Upper lobe of right lung (tissue), 1 donor: ENCODE measurements around the gene RIPOR1. TPM values are rescaled to one million over a fixed set of nuclear protein-coding genes. Genes with fewer than 3 reads are reported as not detected.
"Not testable (repeated sequence)": the region's sequence is repeated elsewhere in the genome, so short reads cannot be mapped to it uniquely, and the experiment has no call there.

Experiments used
- ATAC-seq: fragments of 200-7000 bp; cut with Tn5 transposase; one replicate; pipeline ENCODE4 v1.9.1; 2020; ENCODE audit warnings: mild to moderate bottlenecking, moderate library complexity
- DNase-seq: peaks from one replicate; pipeline ENCODE4 v3.0.0-alpha.2; 2020
- H3K27ac ChIP-seq: fragments of 200-600 bp; one replicate; pipeline ENCODE4 v1.8.0; 2022
- H3K27me3 ChIP-seq: fragments of 200-600 bp; one replicate; pipeline ENCODE4 v1.8.0; 2022; ENCODE audit warnings: mild to moderate bottlenecking
- H3K36me3 ChIP-seq: fragments of 200-600 bp; one replicate; pipeline ENCODE4 v1.8.0; 2022
- H3K4me1 ChIP-seq: fragments of 200-600 bp; one replicate; pipeline ENCODE4 v1.8.0; 2022
- H3K4me3 ChIP-seq: fragments of 200-600 bp; one replicate; pipeline ENCODE4 v1.8.0; 2022; ENCODE audit warnings: mild to moderate bottlenecking
- H3K9me3 ChIP-seq: fragments of 200-600 bp; one replicate; pipeline ENCODE4 v1.8.0; 2022
- CTCF ChIP-seq: fragments of 200-600 bp; IDR thresholded peaks from one replicate; pipeline ENCODE4 v1.8.0; 2022; ENCODE audit warnings: antibody characterized with exemption
- intact Hi-C: fragments of 100-400 bp; cut with DNase I; formaldehyde crosslinking; loops from one replicate; pipeline ENCODE4 v1.11.0; 2022
- total RNA-seq: library from RNA; stranded (reverse); fragmentation: NEBNext Ultra II Directional; extraction: Animal tissue kit (Norgen Biotek cat#: 25700); gene quantifications from one replicate; pipeline ENCODE4 v1.2.1, GENCODE V29; 2021
- donor health status: DM: no; HTN: yes; CAD: no; lungs with severe emphysema.

The RIPOR1 gene
- total RNA-seq, 1 donor from 2014 or later: 133 TPM

GRCh38 chr16:67504031-67505021, 24.3 kb upstream of the RIPOR1 start:
- peaks cover 6% of the 10 kb centered on the region for H3K4me1 ChIP-seq
- no peaks in the 10 kb centered on the region for H3K36me3 ChIP-seq
- no peaks in the 10 kb centered on the region for H3K9me3 ChIP-seq
- intact Hi-C loops: no loop called here
- no peak overlapping the region for H3K4me3 ChIP-seq
- no peaks in the 10 kb centered on the region for H3K27me3 ChIP-seq
- peak overlapping the region; percentile 72 for H3K27ac ChIP-seq
- TF ChIP-seq CTCF: no peak
- DNase-seq (peak; percentile 75), ATAC-seq (peak; percentile 96)

- H3K4me3 ChIP-seq: no peak overlapping the region
- H3K4me1 ChIP-seq: peaks cover 6% of the 10 kb centered on the region
- H3K27me3 ChIP-seq: no peaks in the 10 kb centered on the region
- H3K27ac ChIP-seq: no peak overlapping the region
- TF ChIP-seq CTCF: no peak
- no peaks in the 10 kb centered on the region for H3K9me3 ChIP-seq
- intact Hi-C loops: no loop called here
- DNase-seq: no peak
- H3K36me3 ChIP-seq: no peaks in the 10 kb centered on the region
- ATAC-seq: no peak
Measured at GRCh38 chr16:67506468-67506867, 22.2 kb upstream of the RIPOR1 start.

- intact Hi-C loops: no loop called here
- TF ChIP-seq CTCF: no peak
- DNase-seq: no peak
- no peak for ATAC-seq
- Histone ChIP-seq H3K27ac (no peak overlapping the region), H3K27me3 (no peaks in the 10 kb centered on the region), H3K4me1 (peaks cover 6% of the 10 kb centered on the region), H3K9me3 (no peaks in the 10 kb centered on the region), H3K4me3 (no peak overlapping the region), H3K36me3 (no peaks in the 10 kb centered on the region)
Measured at GRCh38 chr16:67509016-67509415, 19.6 kb upstream of the RIPOR1 start.

GRCh38 chr16:67513892-67514291, 14.7 kb upstream of the RIPOR1 start:
- H3K4me3 ChIP-seq, H3K36me3 ChIP-seq, H3K4me1 ChIP-seq, H3K27ac ChIP-seq, H3K27me3 ChIP-seq, intact Hi-C loops, ATAC-seq, DNase-seq, H3K9me3 ChIP-seq: not testable (repeated sequence)

GRCh38 chr16:67514382-67514828, 14.2 kb upstream of the RIPOR1 start:
- peak; percentile 92 for ATAC-seq
- no peak overlapping the region for H3K27ac ChIP-seq
- intact Hi-C loops: no loop called here
- H3K27me3 ChIP-seq: no peaks in the 10 kb centered on the region
- no peaks in the 10 kb centered on the region for H3K9me3 ChIP-seq
- peak; percentile 77 for DNase-seq
- H3K36me3 ChIP-seq: no peaks in the 10 kb centered on the region
- TF ChIP-seq CTCF: peak; percentile 73
- no peak overlapping the region for H3K4me3 ChIP-seq
- peaks cover 8% of the 10 kb centered on the region for H3K4me1 ChIP-seq

GRCh38 chr16:67516296-67517154, 12.1 kb upstream of the RIPOR1 start:
- Histone ChIP-seq H3K9me3 (no peaks in the 10 kb centered on the region), H3K4me3 (no peak overlapping the region), H3K27me3 (no peaks in the 10 kb centered on the region), H3K27ac (no peak overlapping the region), H3K36me3 (no peaks in the 10 kb centered on the region), H3K4me1 (peaks cover 8% of the 10 kb centered on the region)
- DNase-seq (no peak), ATAC-seq (no peak)
- no peak for TF ChIP-seq CTCF
- intact Hi-C loops: no loop called here
